ENCODE data around the gene ATP2B1. TPM values are rescaled to one million over a fixed set of nuclear protein-coding genes. Genes with fewer than 3 reads are reported as not detected.

Gene ATP2B1
- total RNA-seq, 1 donor from 2014 or later = 48.9 TPM

- H3K36me3 ChIP-seq (ENCODE audit: insufficient read depth, low read length) = no peaks in the 10 kb centered on the region
- no peak overlapping the region for H3K4me2 ChIP-seq (ENCODE audit: low read length)
- H3K4me1 ChIP-seq (ENCODE audit: insufficient read depth, low read length) = peaks cover 8% of the 10 kb centered on the region
- H3K27ac ChIP-seq (ENCODE audit: low read depth, low read length) = no peak overlapping the region
- no peak overlapping the region for H3K4me3 ChIP-seq (ENCODE audit: insufficient read depth, low read depth, low read length)
- H3K4me3 Mint-ChIP-seq (ENCODE audit: unreplicated experiment) = no peak overlapping the region
- H3K36me3 Mint-ChIP-seq (ENCODE audit: low read depth, unreplicated experiment) = no peaks in the 10 kb centered on the region
- no peaks in the 10 kb centered on the region for H3K27me3 ChIP-seq (ENCODE audit: insufficient read depth, low read length)
- no peak overlapping the region for H3K27ac Mint-ChIP-seq (ENCODE audit: unreplicated experiment)
- no peaks in the 10 kb centered on the region for H3K79me2 ChIP-seq (ENCODE audit: insufficient read depth, low read length)
- TF ChIP-seq EZH2 (IDR thresholded peaks at IDR 0.05; ENCODE audit: insufficient read depth, low read length) = no peak
- TF ChIP-seq CTCF (IDR thresholded peaks at IDR 0.05; ENCODE audit: insufficient read depth, low read depth, low read length) = no peak
- peaks cover 32% of the 10 kb centered on the region for H3K4me1 Mint-ChIP-seq (ENCODE audit: low read depth, unreplicated experiment)
- H4K20me1 ChIP-seq (ENCODE audit: insufficient read depth, low read length) = no peaks in the 10 kb centered on the region
- no peaks in the 10 kb centered on the region for H3K9me3 ChIP-seq (ENCODE audit: insufficient read depth, low read depth, low read length)
- no peak for DNase-seq (ENCODE audit: low read depth)
- no peak overlapping the region for H2AFZ ChIP-seq (ENCODE audit: low read depth, low read length)
- no peaks in the 10 kb centered on the region for H3K27me3 Mint-ChIP-seq (ENCODE audit: low read depth, unreplicated experiment)
- no peaks in the 10 kb centered on the region for H3K9me3 Mint-ChIP-seq (ENCODE audit: unreplicated experiment)
- FAIRE-seq = no peak
- no peak overlapping the region for H3K9ac ChIP-seq (ENCODE audit: low read length)
Observed at GRCh38 chr12:89546151-89546550, 162.5 kb downstream of the ATP2B1 start.

- Mint-ChIP-seq H3K27ac (ENCODE audit: unreplicated experiment) (no peak overlapping the region), H3K4me1 (ENCODE audit: low read depth, unreplicated experiment) (peaks cover 29% of the 10 kb centered on the region), H3K36me3 (ENCODE audit: low read depth, unreplicated experiment) (no peaks in the 10 kb centered on the region), H3K4me3 (ENCODE audit: unreplicated experiment) (no peak overlapping the region), H3K9me3 (ENCODE audit: unreplicated experiment) (no peaks in the 10 kb centered on the region), H3K27me3 (ENCODE audit: low read depth, unreplicated experiment) (no peaks in the 10 kb centered on the region)
- Histone ChIP-seq H3K79me2 (ENCODE audit: insufficient read depth, low read length) (no peaks in the 10 kb centered on the region), H3K4me1 (ENCODE audit: insufficient read depth, low read length) (peaks cover 8% of the 10 kb centered on the region), H3K36me3 (ENCODE audit: insufficient read depth, low read length) (no peaks in the 10 kb centered on the region), H2AFZ (ENCODE audit: low read depth, low read length) (no peak overlapping the region), H3K27ac (ENCODE audit: low read depth, low read length) (no peak overlapping the region), H3K9me3 (ENCODE audit: insufficient read depth, low read depth, low read length) (no peaks in the 10 kb centered on the region), H3K27me3 (ENCODE audit: insufficient read depth, low read length) (no peaks in the 10 kb centered on the region), H3K9ac (ENCODE audit: low read length) (no peak overlapping the region), H3K4me2 (ENCODE audit: low read length) (no peak overlapping the region), H3K4me3 (ENCODE audit: insufficient read depth, low read depth, low read length) (no peak overlapping the region), H4K20me1 (ENCODE audit: insufficient read depth, low read length) (no peaks in the 10 kb centered on the region)
- FAIRE-seq (no peak), DNase-seq (ENCODE audit: low read depth) (peak; percentile 17)
- TF ChIP-seq CTCF (IDR thresholded peaks at IDR 0.05; ENCODE audit: insufficient read depth, low read depth, low read length) = no peak
- no peak for TF ChIP-seq EZH2 (IDR thresholded peaks at IDR 0.05; ENCODE audit: insufficient read depth, low read length)
Observed at GRCh38 chr12:89544681-89545184, 163.9 kb downstream of the ATP2B1 start.

- Mint-ChIP-seq H3K4me1 (ENCODE audit: low read depth, unreplicated experiment) (peaks cover 29% of the 10 kb centered on the region), H3K36me3 (ENCODE audit: low read depth, unreplicated experiment) (no peaks in the 10 kb centered on the region), H3K9me3 (ENCODE audit: unreplicated experiment) (no peaks in the 10 kb centered on the region), H3K27me3 (ENCODE audit: low read depth, unreplicated experiment) (no peaks in the 10 kb centered on the region), H3K27ac (ENCODE audit: unreplicated experiment) (no peak overlapping the region), H3K4me3 (ENCODE audit: unreplicated experiment) (no peak overlapping the region)
- no peaks in the 10 kb centered on the region for H3K36me3 ChIP-seq (ENCODE audit: insufficient read depth, low read length)
- H3K79me2 ChIP-seq (ENCODE audit: insufficient read depth, low read length) = no peaks in the 10 kb centered on the region
- H3K9ac ChIP-seq (ENCODE audit: low read length) = no peak overlapping the region
- H3K27me3 ChIP-seq (ENCODE audit: insufficient read depth, low read length) = no peaks in the 10 kb centered on the region
- TF ChIP-seq CTCF (IDR thresholded peaks at IDR 0.05; ENCODE audit: insufficient read depth, low read depth, low read length) (no peak), EZH2 (IDR thresholded peaks at IDR 0.05; ENCODE audit: insufficient read depth, low read length) (no peak)
- FAIRE-seq = no peak
- peaks cover 8% of the 10 kb centered on the region for H3K4me1 ChIP-seq (ENCODE audit: insufficient read depth, low read length)
- H3K27ac ChIP-seq (ENCODE audit: low read depth, low read length) = no peak overlapping the region
- H3K9me3 ChIP-seq (ENCODE audit: insufficient read depth, low read depth, low read length) = no peaks in the 10 kb centered on the region
- no peak for DNase-seq (ENCODE audit: low read depth)
- no peaks in the 10 kb centered on the region for H4K20me1 ChIP-seq (ENCODE audit: insufficient read depth, low read length)
- H2AFZ ChIP-seq (ENCODE audit: low read depth, low read length) = no peak overlapping the region
- H3K4me2 ChIP-seq (ENCODE audit: low read length) = no peak overlapping the region
- H3K4me3 ChIP-seq (ENCODE audit: insufficient read depth, low read depth, low read length) = no peak overlapping the region
Observed at GRCh38 chr12:89544022-89544421, 164.6 kb downstream of the ATP2B1 start.
